GM12891 (cell line): ENCODE results near the gene AP2A2.

ENCODE experiments used
- PAX5 ChIP-seq: IDR thresholded peaks from 2 replicates; pipeline ENCODE4 v1.6.1; 2011; ENCODE audit warnings: low read length, moderate library complexity, mild to moderate bottlenecking; ENCODE audit not compliant: insufficient read depth, severe bottlenecking
- POLR2A ChIP-seq: IDR thresholded peaks from 2 replicates; pipeline ENCODE4 v1.6.1; 2011; ENCODE audit warnings: low read depth, low read length, control low read depth
- POLR2AphosphoS5 ChIP-seq: IDR thresholded peaks from 2 replicates; pipeline ENCODE4 v1.6.1; 2011; ENCODE audit warnings: low read depth, low read length, control low read depth

- TF ChIP-seq POLR2A (no peak), POLR2AphosphoS5 (no peak), PAX5 (no peak)
These were observed 15.6 kb upstream of the AP2A2 start for GRCh38 chr11:910044-910588.
